Retinal pigment epithelial cell (primary cell): ENCODE measurements around the gene ME3.

Experiments
- DNase-seq: peaks from one replicate; pipeline ENCODE4 v3.0.0-alpha.2; 2010; ENCODE audit warnings: low read depth
- H3K4me3 ChIP-seq: 2 replicates; pipeline ENCODE4 v1.5.1; 2011; ENCODE audit warnings: mild to moderate bottlenecking, low read length, control low read depth, moderate library complexity
- CTCF ChIP-seq: conservative IDR thresholded peaks from 2 replicates; pipeline ENCODE4 v1.5.1; 2011; ENCODE audit warnings: low read depth, low read length, control low read depth, inconsistent platforms

ME3 gene

GRCh38 chr11:86513138-86513537 is 159.3 kb downstream of the ME3 start:
- TF ChIP-seq CTCF = no peak
- no peak overlapping the region for H3K4me3 ChIP-seq
- no peak for DNase-seq

GRCh38 chr11:86511086-86511551 is 161.3 kb downstream of the ME3 start:
- no peak for TF ChIP-seq CTCF
- DNase-seq = no peak
- H3K4me3 ChIP-seq = no peak overlapping the region

- H3K4me3 ChIP-seq = no peak overlapping the region
- TF ChIP-seq CTCF = no peak
- no peak for DNase-seq
Observed at GRCh38 chr11:86510674-86511073, 161.7 kb downstream of the ME3 start.

GRCh38 chr11:86510097-86510496 is 162.3 kb downstream of the ME3 start:
- DNase-seq = no peak
- TF ChIP-seq CTCF = no peak

GRCh38 chr11:86509588-86509974 is 162.8 kb downstream of the ME3 start:
- no peak for TF ChIP-seq CTCF
- H3K4me3 ChIP-seq = no peak overlapping the region
- no peak for DNase-seq

More at GRCh38 chr11:86510097-86510496, 162.3 kb downstream of the ME3 start:
- H3K4me3 ChIP-seq = no peak overlapping the region

GRCh38 chr11:86508604-86509587 is 163.5 kb downstream of the ME3 start:
- H3K4me3 ChIP-seq = no peak overlapping the region
- no peak for TF ChIP-seq CTCF
- no peak for DNase-seq
